PC-3 (cell line): Measurements from ENCODE around the gene CCDC194. TPM values are rescaled to one million over a fixed set of nuclear protein-coding genes. Genes with fewer than 3 reads are reported as not detected.

ENCODE experiments used
- ATAC-seq: fragments of 200-7000 bp; cut with Tn5 transposase; 2 replicates; pipeline ENCODE4 v1.9.1; 2020; ENCODE audit warnings: mild to moderate bottlenecking, moderate library complexity
- BruUV-seq: library from RNA; stranded (reverse); fragments of 400-500 nt; replicated peaks from 2 replicates; lab custom pipeline; 2021; lab: Mats Ljungman, UMichigan
- CTCF ChIA-PET: fragments of 300-600 bp; sonication (Branson Sonifier 250); formaldehyde crosslinking; loops from one replicate; lab custom pipeline; 2022; ENCODE audit warnings: antibody characterized with exemption; lab: Charles Lee
- POLR2A ChIA-PET: fragments of 300-600 bp; sonication (Branson Sonifier 250); formaldehyde crosslinking; loops from one replicate; lab custom pipeline; 2022; ENCODE audit warnings: antibody characterized with exemption; ENCODE audit not compliant: unreplicated experiment; lab: Charles Lee
- DNase-seq: peaks from one replicate; pipeline ENCODE4 v3.0.0-alpha.2; 2015
- H2AFZ ChIP-seq: fragments of 300-600 bp; sonication (generic); 2 replicates; pipeline ENCODE4 v1.6.0; 2016; ENCODE audit warnings: antibody characterized with exemption, low read length
- H3F3A ChIP-seq: fragments of 300-600 bp; sonication (generic); one replicate; pipeline ENCODE4 v1.6.0; 2017; ENCODE audit warnings: antibody characterized with exemption, low read length, control low read depth, mild to moderate bottlenecking; ENCODE audit not compliant: unreplicated experiment
- H3K27ac ChIP-seq: fragments of 300-600 bp; sonication (generic); 2 replicates; pipeline ENCODE4 v1.5.1; 2016; ENCODE audit warnings: mild to moderate bottlenecking, low read length
- H3K27me3 ChIP-seq: fragments of 300-600 bp; sonication (generic); 2 replicates; pipeline ENCODE4 v1.6.1; 2016; ENCODE audit warnings: low read length, mixed read lengths
- H3K36me3 ChIP-seq: fragments of 300-600 bp; sonication (generic); 2 replicates; pipeline ENCODE4 v1.6.1; 2016; ENCODE audit warnings: low read depth, mixed run types, low read length, mixed read lengths
- H3K4me1 ChIP-seq: fragments of 300-600 bp; sonication (generic); 2 replicates; pipeline ENCODE4 v1.5.1; 2016; ENCODE audit warnings: low read length; ENCODE audit not compliant: insufficient read depth
- H3K4me2 ChIP-seq: fragments of 300-600 bp; sonication (generic); 2 replicates; pipeline ENCODE4 v1.6.0; 2016; ENCODE audit warnings: low read length
- H3K4me3 ChIP-seq: fragments of 300-600 bp; sonication (generic); 2 replicates; pipeline ENCODE4 v1.5.1; 2016; ENCODE audit warnings: mild to moderate bottlenecking, low read length, mixed read lengths
- H3K79me2 ChIP-seq: fragments of 300-600 bp; sonication (generic); 2 replicates; pipeline ENCODE4 v1.6.1; 2017; ENCODE audit warnings: low read length, mixed read lengths
- H3K9ac ChIP-seq: fragments of 300-600 bp; sonication (generic); 2 replicates; pipeline ENCODE4 v1.6.0; 2016; ENCODE audit warnings: mild to moderate bottlenecking, low read length
- H3K9me2 ChIP-seq: fragments of 300-600 bp; sonication (generic); replicated peaks from 2 replicates; pipeline ENCODE4 v1.6.1; 2016; ENCODE audit warnings: mixed run types, low read length, mixed read lengths
- H3K9me3 ChIP-seq: fragments of 300-600 bp; sonication (generic); 2 replicates; pipeline ENCODE4 v1.6.1; 2016; ENCODE audit warnings: low read length, mixed read lengths
- H4K20me1 ChIP-seq: fragments of 300-600 bp; sonication (generic); 2 replicates; pipeline ENCODE4 v1.6.1; 2016; ENCODE audit warnings: low read length, mixed read lengths
- EZH2 ChIP-seq: fragments of 300-600 bp; sonication (generic); IDR thresholded peaks from one replicate; pipeline ENCODE4 v1.6.1; 2017; ENCODE audit warnings: antibody characterized with exemption, mild to moderate bottlenecking, low read length; ENCODE audit not compliant: unreplicated experiment
- EZH2phosphoT487 ChIP-seq: fragments of 300-600 bp; sonication (generic); IDR thresholded peaks from 2 replicates; pipeline ENCODE4 v1.6.1; 2018; ENCODE audit warnings: mild to moderate bottlenecking, antibody characterized with exemption, low read length, borderline replicate concordance
- intact Hi-C: fragments of 100-400 bp; cut with micrococcal nuclease; formaldehyde crosslinking; loops from 2 replicates; pipeline ENCODE4 v1.9.0; 2023
- total RNA-seq: library from RNA; depleted of rRNA; stranded (reverse); fragments of >200 nt; gene quantifications from 2 replicates; pipeline ENCODE4 v1.2.3, GENCODE V29; 2014
- TF ChIP-seq, protein P1 (sequence below): fragments of 300-600 bp; sonication (generic); conservative IDR thresholded peaks from 2 replicates; pipeline ENCODE4 v1.5.1; 2017; ENCODE audit warnings: antibody characterized with exemption, low read depth, mild to moderate bottlenecking, low read length

CCDC194 gene
- total RNA-seq, 1 experiment from 2014 or later: not detected

DNA sequence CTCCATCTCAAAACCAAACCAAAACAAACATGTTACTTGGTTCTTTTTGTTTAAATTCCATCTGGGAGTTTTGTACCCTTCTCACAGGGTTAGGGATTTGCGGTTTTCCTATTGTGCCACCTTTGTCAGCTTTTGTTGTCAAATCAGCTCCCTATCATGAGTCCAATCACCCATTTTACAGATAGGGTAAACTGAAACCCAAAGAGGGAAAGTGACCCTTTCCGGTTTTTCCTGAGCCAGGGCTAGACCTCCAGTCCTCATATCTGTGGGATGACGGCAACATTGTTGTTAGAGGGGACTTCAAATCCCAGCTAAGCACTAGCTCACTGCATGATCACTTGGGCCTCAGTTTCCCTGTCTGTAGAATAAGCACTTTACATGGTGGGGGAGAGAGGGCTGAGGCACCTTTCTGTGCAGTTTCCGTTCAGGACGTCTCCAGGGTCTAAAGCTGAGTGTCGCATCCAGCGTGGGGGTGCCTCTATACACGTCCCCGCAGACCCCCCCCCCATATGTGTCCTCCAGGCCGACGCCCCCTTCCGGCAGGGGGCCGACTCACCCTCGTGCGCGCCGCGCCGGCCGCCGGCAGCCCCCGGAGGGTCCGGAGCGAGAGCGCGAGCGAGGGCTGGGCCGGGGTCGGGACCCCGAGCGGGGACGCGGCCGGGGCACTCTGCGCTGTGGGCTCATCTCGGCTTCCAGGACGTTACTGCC lies 3.9 kb downstream of the CCDC194 start:
- Histone ChIP-seq H3F3A (no peaks in the 10 kb centered on the region), H3K9me2 (no peaks in the 10 kb centered on the region), H3K36me3 (no peaks in the 10 kb centered on the region), H3K9me3 (no peaks in the 10 kb centered on the region), H3K27ac (no peak overlapping the region), H3K9ac (no peak overlapping the region), H3K4me2 (peak overlapping the region; percentile 95), H3K4me1 (peaks cover 11% of the 10 kb centered on the region; the same call in 1 of the 2 replicates), H3K4me3 (peak overlapping the region; percentile 70; the same call in 1 of the 2 replicates), H4K20me1 (no peaks in the 10 kb centered on the region), H2AFZ (peak overlapping the region; percentile 92; the same call in 1 of the 2 replicates), H3K27me3 (no peaks in the 10 kb centered on the region), H3K79me2 (no peaks in the 10 kb centered on the region)
- no TSS peak for BruUV-seq
- TF ChIP-seq EZH2: no peak
- intact Hi-C loops: loop anchor here (5.0 to 10.0 kb wide), 2 partner anchors 77 to 95 kb away; no protein-coding TSS in a partner anchor
- DNase-seq (no peak), ATAC-seq (no peak)
- ChIA-PET CTCF (interaction anchor here (0.6 kb wide), 1 partner anchor 21 kb away, joined by 16 read pairs; no protein-coding TSS in a partner anchor), POLR2A (no interaction called here)

DNA sequence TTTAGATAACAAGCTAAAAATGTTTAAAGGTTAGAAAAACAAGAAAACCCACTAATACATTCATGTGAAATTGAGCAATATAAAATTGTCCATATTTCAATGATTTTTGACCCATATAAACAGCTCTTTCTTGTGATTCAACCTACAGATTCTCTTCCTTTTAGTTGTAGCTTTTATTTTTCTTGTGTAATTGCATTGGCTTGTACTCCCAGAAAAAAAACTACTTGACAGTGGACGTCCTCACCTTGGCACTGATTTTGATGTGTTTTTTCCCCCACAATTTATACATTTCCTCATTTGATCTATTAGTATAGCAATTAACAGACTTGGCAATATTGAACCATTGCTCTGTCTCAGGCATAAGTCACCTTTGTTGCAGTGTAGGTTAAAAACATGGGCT lies 4.7 kb downstream of the CCDC194 start:
- no TSS peak for BruUV-seq
- Histone ChIP-seq H3K4me3 (no peak overlapping the region), H3K9me3 (no peaks in the 10 kb centered on the region), H3F3A (no peaks in the 10 kb centered on the region), H3K36me3 (no peaks in the 10 kb centered on the region), H4K20me1 (no peaks in the 10 kb centered on the region), H2AFZ (no peak overlapping the region), H3K9me2 (no peaks in the 10 kb centered on the region), H3K4me1 (peaks cover 11% of the 10 kb centered on the region; the same call in 1 of the 2 replicates), H3K79me2 (no peaks in the 10 kb centered on the region), H3K4me2 (no peak overlapping the region), H3K9ac (no peak overlapping the region), H3K27ac (no peak overlapping the region), H3K27me3 (no peaks in the 10 kb centered on the region)
- ChIA-PET POLR2A (no interaction called here), CTCF (no interaction called here)
- DNase-seq: no peak
- TF ChIP-seq, protein P1, sequence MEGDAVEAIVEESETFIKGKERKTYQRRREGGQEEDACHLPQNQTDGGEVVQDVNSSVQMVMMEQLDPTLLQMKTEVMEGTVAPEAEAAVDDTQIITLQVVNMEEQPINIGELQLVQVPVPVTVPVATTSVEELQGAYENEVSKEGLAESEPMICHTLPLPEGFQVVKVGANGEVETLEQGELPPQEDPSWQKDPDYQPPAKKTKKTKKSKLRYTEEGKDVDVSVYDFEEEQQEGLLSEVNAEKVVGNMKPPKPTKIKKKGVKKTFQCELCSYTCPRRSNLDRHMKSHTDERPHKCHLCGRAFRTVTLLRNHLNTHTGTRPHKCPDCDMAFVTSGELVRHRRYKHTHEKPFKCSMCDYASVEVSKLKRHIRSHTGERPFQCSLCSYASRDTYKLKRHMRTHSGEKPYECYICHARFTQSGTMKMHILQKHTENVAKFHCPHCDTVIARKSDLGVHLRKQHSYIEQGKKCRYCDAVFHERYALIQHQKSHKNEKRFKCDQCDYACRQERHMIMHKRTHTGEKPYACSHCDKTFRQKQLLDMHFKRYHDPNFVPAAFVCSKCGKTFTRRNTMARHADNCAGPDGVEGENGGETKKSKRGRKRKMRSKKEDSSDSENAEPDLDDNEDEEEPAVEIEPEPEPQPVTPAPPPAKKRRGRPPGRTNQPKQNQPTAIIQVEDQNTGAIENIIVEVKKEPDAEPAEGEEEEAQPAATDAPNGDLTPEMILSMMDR: no peak
- TF ChIP-seq EZH2phosphoT487: no peak
- no peak for TF ChIP-seq EZH2
- no peak for ATAC-seq
- intact Hi-C loops: loop anchor here (10.0 kb wide), 1 partner anchor 94 kb away; no protein-coding TSS in a partner anchor

DNA sequence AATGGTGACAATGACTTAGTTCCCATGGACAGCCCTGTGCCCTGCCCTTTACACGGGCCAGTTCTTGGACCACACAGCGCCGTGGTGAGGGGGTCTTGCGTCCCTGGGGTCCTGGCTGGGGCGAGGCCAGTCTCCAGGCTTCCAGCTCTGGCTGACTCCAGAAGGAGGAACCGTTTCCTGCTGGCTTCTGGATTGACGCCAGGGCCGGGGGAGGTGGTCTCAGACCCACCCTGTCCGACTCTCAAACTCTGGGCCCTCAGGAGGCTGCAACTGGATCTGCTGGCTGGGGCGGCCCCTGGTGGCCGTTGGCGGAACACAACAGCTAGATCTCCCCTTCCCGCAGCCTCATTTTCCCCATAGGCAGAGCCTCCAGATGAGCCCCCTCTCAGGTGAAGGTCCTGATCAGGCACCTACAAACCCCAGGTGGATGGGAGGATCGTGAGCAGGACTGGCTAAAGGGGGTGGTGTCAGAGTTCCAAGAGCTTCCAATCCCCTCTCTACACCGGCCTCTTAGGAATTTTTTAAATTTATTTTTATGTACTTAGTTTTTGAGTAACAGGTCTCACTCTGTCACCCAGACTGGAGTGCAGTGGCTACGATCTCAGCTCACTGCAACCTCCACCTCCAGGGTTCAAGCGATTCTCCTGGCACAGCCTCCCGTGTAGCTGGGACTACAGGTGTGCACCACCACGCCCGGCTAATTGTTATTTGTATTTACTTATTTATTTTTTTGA lies 8.0 kb downstream of the CCDC194 start:
- CTCF ChIA-PET: interaction anchor here (0.6 to 1.0 kb wide), 3 partner anchors 39 to 81 kb away, joined by 3 to 9 read pairs (median 4); partner anchors contain the start of gene MRPL34
- no peaks in the 10 kb centered on the region for H3K4me1 ChIP-seq
- no peak overlapping the region for H3K4me3 ChIP-seq
- H3K9ac ChIP-seq: no peak overlapping the region
- no peaks in the 10 kb centered on the region for H3K27me3 ChIP-seq
- POLR2A ChIA-PET: no interaction called here
- ATAC-seq (peak; percentile 49), DNase-seq (peak; percentile 62)
- no peak overlapping the region for H3K27ac ChIP-seq
- H3K9me2 ChIP-seq: no peaks in the 10 kb centered on the region
- H3K9me3 ChIP-seq: no peaks in the 10 kb centered on the region
- no peaks in the 10 kb centered on the region for H4K20me1 ChIP-seq
- no peaks in the 10 kb centered on the region for H3K79me2 ChIP-seq
- no peak overlapping the region for H3K4me2 ChIP-seq
- no peaks in the 10 kb centered on the region for H3F3A ChIP-seq
- TF ChIP-seq, protein P1: peak; percentile 93
- TF ChIP-seq EZH2phosphoT487 (no peak), EZH2 (no peak)
- no peaks in the 10 kb centered on the region for H3K36me3 ChIP-seq
- intact Hi-C loops: loop anchor here (1.0 to 10.0 kb wide), 2 partner anchors 40 to 91 kb away; no protein-coding TSS in a partner anchor
- no TSS peak for BruUV-seq
- peak overlapping the region; percentile 17; the same call in 1 of the 2 replicates for H2AFZ ChIP-seq
